Fibroblast of gingiva (primary cell): ENCODE results near the gene NUP85.
"Not testable (repeated sequence)": the region's sequence is repeated elsewhere in the genome, so short reads cannot be mapped to it uniquely, and the experiment has no call there.

Experiments
- DNase-seq: peaks from one replicate; pipeline ENCODE4 v3.0.0-alpha.2; 2011; ENCODE audit warnings: low read depth

Gene NUP85

GRCh38 chr17:75241996-75242460, 36.5 kb downstream of the NUP85 start:
- peak; percentile 44 for DNase-seq

GRCh38 chr17:75242461-75243042, 37.1 kb downstream of the NUP85 start:
- DNase-seq: no peak

- no peak for DNase-seq
Observed at GRCh38 chr17:75244133-75244866, 38.8 kb downstream of the NUP85 start.

- no peak for DNase-seq
Observed at GRCh38 chr17:75245011-75245410, 39.5 kb downstream of the NUP85 start.

- DNase-seq: no peak
Observed at GRCh38 chr17:75246404-75246803, 40.9 kb downstream of the NUP85 start.

GRCh38 chr17:75249564-75249963, 44.1 kb downstream of the NUP85 start:
- no peak for DNase-seq

GRCh38 chr17:75250009-75250471, 44.6 kb downstream of the NUP85 start:
- peak; percentile 57 for DNase-seq

- no peak for DNase-seq
Observed at GRCh38 chr17:75252039-75252816, 46.7 kb downstream of the NUP85 start.

GRCh38 chr17:75255954-75256698, 50.6 kb downstream of the NUP85 start:
- DNase-seq: not testable (repeated sequence)

- DNase-seq: not testable (repeated sequence)
Observed at GRCh38 chr17:75257228-75257627, 51.7 kb downstream of the NUP85 start.

- no peak for DNase-seq
Observed at GRCh38 chr17:75260641-75261335, 55.3 kb downstream of the NUP85 start.

GRCh38 chr17:75261336-75262111, 56.0 kb downstream of the NUP85 start, which contains the start of the genes GGA3 and MRPS7:
GGA3 (minus strand) TSS chr17:75261606; CDS start chr17:75261587, 19 bp downstream.
MRPS7 (plus strand) TSS chr17:75261879; CDS start chr17:75261901, 22 bp downstream.
- DNase-seq: peak; percentile 92

GRCh38 chr17:75262112-75262606, 56.7 kb downstream of the NUP85 start:
- no peak for DNase-seq

- DNase-seq: no peak
Observed at GRCh38 chr17:75263055-75263454, 57.6 kb downstream of the NUP85 start.

- DNase-seq: no peak
Observed at GRCh38 chr17:75265614-75266315, 60.3 kb downstream of the NUP85 start.

GRCh38 chr17:75266316-75267152, 61.1 kb downstream of the NUP85 start:
- no peak for DNase-seq

GRCh38 chr17:75267153-75267410, 61.6 kb downstream of the NUP85 start:
- no peak for DNase-seq

- DNase-seq: no peak
Observed at GRCh38 chr17:75267411-75268232, 62.1 kb downstream of the NUP85 start.
